Immature natural killer cell (primary cell): ENCODE measurements around the gene GPR101. TPM values are rescaled to one million over a fixed set of nuclear protein-coding genes. Genes with fewer than 3 reads are reported as not detected.
A peak's percentile ranks its signal among the peaks of the same experiment; 100 is the strongest.
"Not testable (repeated sequence)": the region's sequence is repeated elsewhere in the genome, so short reads cannot be mapped to it uniquely, and the experiment has no call there.

Experiments
- DNase-seq, 3 donors: peaks; one replicate each; pipeline ENCODE4 v3.0.0; 2022; ENCODE audit warnings: mixed read lengths in 1 of 3
- H3K27ac Mint-ChIP-seq, 6 donors: one replicate each; pipeline ENCODE4 v1.8.0; 2020; ENCODE audit warnings: mixed read lengths in 6 of 6, mild to moderate bottlenecking in 5 of 6, inconsistent platforms in 4 of 6, moderate library complexity in 3 of 6
- H3K27me3 Mint-ChIP-seq, 3 donors: one replicate each; pipeline ENCODE4 v1.8.0; 2020 to 2021; ENCODE audit warnings: low read depth in 3 of 3, mild to moderate bottlenecking in 3 of 3, mixed read lengths in 3 of 3, moderate library complexity in 3 of 3, inconsistent platforms in 1 of 3
- H3K36me3 Mint-ChIP-seq, 3 donors: one replicate each; pipeline ENCODE4 v1.8.0; 2020; ENCODE audit warnings: mixed read lengths in 3 of 3, inconsistent platforms in 2 of 3, mild to moderate bottlenecking in 2 of 3
- H3K4me1 Mint-ChIP-seq, 2 donors: one replicate each; pipeline ENCODE4 v1.8.0; 2020; ENCODE audit warnings: inconsistent platforms in 2 of 2, mild to moderate bottlenecking in 2 of 2, mixed read lengths in 2 of 2, moderate library complexity in 1 of 2
- H3K4me3 Mint-ChIP-seq, 5 donors: one replicate each; pipeline ENCODE4 v1.8.0; 2020; ENCODE audit warnings: mild to moderate bottlenecking in 5 of 5, mixed read lengths in 5 of 5, inconsistent platforms in 3 of 5, moderate library complexity in 3 of 5
- H3K9me3 Mint-ChIP-seq, 6 donors: one replicate each; pipeline ENCODE4 v1.8.0; 2020; ENCODE audit warnings: mild to moderate bottlenecking in 6 of 6, mixed read lengths in 6 of 6, inconsistent platforms in 4 of 6, moderate library complexity in 3 of 6
- polyA plus RNA-seq, 3 donors: library from polyadenylated mRNA; unstranded; fragments of 300-500 nt; fragmentation: Illumina TruSeq; gene quantifications; one replicate each; pipeline ENCODE4 v1.2.3, GENCODE V29; 2021

Gene GPR101
- polyA plus RNA-seq, 3 donors from 2014 or later: not detected

DNA sequence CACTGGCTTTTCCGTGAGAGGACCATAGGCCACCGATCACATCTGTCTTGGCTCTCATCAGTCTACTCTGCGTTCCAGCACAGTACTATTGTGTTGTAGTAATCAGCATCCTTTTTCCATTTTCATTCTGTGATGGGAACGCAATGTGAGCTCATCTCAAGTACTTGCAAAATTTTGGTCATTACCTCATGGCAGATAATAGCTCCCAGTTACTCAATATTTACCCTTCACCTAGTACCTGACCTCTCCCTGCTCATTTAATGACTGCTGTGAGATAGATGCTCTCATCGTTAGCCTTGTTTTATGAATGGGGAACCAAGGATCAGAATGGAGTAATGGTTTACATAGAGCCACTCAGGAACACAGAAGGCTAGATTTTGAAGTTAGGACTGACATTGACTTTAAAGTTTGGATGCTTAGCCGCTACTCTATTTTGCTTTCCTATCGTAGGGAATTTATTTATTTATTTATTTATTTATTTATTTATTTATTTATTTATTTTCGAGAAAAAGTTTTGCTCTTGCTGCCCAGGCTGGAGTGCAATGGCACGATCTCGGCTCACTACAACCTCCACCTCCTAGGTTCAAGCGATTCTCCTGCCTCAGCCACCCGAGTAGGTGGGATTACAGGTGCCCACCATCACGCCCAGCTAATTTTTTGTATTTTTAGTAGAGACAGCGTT is 6.5 kb upstream of the GPR101 start:
- H3K4me1 Mint-ChIP-seq: no peaks in the 10 kb centered on the region
- H3K4me3 Mint-ChIP-seq: no peak overlapping the region
- peaks cover 4 to 16% (median 6%) of the 10 kb centered on the region in 3 donors for H3K27me3 Mint-ChIP-seq
- no peaks in the 10 kb centered on the region for H3K36me3 Mint-ChIP-seq
- H3K27ac Mint-ChIP-seq: no peak overlapping the region
- H3K9me3 Mint-ChIP-seq: no peaks in the 10 kb centered on the region
- no peak for DNase-seq

DNA sequence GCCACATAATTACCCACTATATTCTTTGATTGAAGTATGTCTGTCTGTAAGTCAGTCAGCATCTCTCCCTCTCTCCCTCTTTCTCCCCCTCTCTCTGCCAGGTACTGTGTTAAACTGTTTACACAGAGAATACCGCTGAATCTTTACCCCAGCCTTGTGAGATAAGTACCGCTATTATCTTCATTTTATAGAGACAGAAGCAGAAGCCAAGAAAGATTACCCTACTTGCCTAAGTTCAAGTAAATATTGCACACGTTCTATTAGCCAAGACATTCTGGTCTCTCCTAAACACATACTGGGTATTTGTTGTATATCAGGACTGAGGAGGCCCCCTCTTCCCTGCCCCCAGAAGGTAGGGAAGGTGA is 695 bp upstream of the GPR101 start:
- Mint-ChIP-seq H3K4me3 (peak overlapping the region in 3 of 5 donors; percentile 7 to 63 (median 16)), H3K36me3 (no peaks in the 10 kb centered on the region), H3K27me3 (peaks cover 6 to 23% (median 10%) of the 10 kb centered on the region in 3 donors), H3K4me1 (peaks cover 5 to 6% of the 10 kb centered on the region in 2 donors), H3K9me3 (no peaks in the 10 kb centered on the region), H3K27ac (no peak overlapping the region)
- DNase-seq: no peak

DNA sequence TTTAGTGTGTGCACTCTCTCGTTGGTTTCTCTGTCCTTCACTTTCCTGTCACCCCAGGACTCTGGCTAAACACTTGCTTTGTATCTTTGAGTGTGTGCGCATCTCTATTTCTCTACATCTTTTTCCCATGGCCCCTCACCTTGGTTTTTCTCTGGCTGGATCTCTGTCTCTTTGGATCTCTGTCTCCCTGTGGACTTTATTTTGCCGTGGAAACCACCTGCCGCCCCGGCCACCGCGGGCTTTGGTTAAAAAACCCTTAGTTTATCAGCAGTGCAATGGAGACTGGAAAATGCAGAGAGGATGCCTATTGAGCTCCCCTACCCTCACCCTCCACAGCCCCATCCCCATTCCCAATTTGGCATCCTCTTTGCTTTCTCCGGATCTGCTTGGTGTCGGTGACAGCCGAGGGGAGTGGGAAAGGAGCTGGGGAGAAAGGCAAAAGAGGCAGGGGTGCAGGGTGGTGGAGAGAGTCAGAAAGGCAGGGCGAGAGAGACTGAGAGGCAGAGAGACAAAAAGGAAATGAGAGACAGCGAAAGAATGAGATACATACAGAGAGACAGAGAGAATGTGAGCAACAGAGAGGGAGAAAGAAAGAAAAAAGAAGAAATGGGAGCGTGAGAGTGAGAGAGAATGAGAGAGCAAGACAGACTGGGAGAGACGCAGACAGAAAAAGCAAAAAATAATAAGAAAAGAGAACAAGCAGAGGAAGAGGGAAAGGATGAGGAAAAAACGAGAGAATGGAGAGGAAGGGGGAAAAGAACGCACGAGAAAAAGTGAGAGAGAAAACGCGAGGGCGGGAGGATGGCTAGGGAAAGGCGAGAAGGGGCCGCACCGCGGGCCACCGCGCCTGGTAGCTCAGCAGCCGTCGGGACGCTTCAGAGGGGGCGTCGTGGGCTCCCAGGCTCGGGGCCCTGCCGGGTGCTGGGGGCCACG is 688 bp downstream of the GPR101 start:
- Mint-ChIP-seq H3K27ac (no peak overlapping the region), H3K9me3 (no peaks in the 10 kb centered on the region), H3K27me3 (peaks cover 6 to 23% (median 10%) of the 10 kb centered on the region in 3 donors), H3K36me3 (no peaks in the 10 kb centered on the region), H3K4me3 (no peak overlapping the region), H3K4me1 (peaks cover 5 to 6% of the 10 kb centered on the region in 2 donors)
- no peak for DNase-seq

DNA sequence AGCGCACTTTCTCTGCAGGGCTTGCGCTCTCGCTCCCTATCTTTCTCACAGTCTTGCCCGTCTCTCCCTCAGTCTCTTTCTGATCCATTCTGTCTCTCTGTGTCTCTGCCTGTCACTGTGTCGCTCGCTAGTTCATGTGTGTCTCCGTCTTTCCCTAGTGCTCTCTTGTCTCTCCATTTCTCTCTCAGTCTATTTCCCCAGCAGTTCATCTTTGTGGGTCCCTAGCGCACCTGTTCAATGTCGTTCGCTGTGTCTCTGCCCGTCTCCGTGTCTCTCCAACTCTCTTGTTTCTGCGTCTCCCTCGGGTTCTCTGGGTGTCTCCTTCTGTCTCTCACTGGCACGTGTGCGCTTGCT is 1.5 kb downstream of the GPR101 start:
- peaks cover 6 to 20% (median 7%) of the 10 kb centered on the region in 3 donors for H3K27me3 Mint-ChIP-seq

DNA sequence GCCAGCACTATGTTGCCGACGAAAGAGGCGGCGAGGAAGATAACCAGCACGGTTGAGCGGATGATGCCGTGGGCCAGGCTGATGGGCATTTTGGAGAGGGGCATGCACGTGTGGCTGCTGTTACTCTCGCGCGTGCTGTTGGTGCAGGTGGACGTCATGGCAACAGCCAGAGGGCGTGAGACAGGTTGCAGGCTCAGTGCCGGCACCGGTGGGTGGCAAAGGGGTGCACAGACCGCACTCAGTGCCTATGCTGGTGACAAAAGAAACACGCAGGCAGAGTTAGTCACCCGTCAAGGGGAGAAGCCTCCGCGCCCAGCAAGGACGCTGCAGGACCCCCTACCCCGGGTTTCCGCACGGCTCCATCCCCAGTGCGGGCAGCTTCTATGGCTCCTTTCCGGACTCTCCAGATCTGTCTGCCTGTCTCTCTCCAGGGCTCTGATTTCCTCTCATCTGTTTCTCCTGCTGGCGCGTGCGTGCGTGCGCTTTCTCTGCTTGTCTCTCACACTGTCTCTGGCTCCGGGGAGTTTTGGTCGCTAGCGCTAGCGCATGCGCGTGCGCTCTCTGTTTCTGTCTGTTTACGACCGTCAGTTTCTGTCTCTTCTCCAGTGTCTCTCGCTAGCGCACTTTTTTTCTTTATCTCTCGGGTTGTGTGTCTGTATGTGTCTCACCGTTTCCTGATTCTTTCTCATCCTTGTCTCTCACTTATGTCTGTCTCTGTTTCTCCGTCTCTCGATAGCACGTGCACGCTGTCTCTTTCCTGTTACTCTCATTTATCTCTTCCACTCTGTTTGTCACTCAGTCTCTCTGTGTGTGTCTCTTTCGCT is 2.1 kb downstream of the GPR101 start:
- no peaks in the 10 kb centered on the region for H3K36me3 Mint-ChIP-seq
- H3K4me1 Mint-ChIP-seq: peaks cover 5 to 6% of the 10 kb centered on the region in 2 donors
- no peak overlapping the region for H3K27ac Mint-ChIP-seq
- H3K9me3 Mint-ChIP-seq: no peaks in the 10 kb centered on the region
- H3K4me3 Mint-ChIP-seq: peak overlapping the region in 1 of 5 donors; percentile 66
- peak; percentile 4 to 20 (median 9) for DNase-seq
- peaks cover 6 to 22% (median 7%) of the 10 kb centered on the region in 3 donors for H3K27me3 Mint-ChIP-seq

More for the DNA sequence above, 1.5 kb downstream of the GPR101 start:
- no peaks in the 10 kb centered on the region for H3K36me3 Mint-ChIP-seq
- H3K27ac Mint-ChIP-seq: no peak overlapping the region
- no peaks in the 10 kb centered on the region for H3K9me3 Mint-ChIP-seq
- peaks cover 5 to 6% of the 10 kb centered on the region in 2 donors for H3K4me1 Mint-ChIP-seq
- no peak for DNase-seq
- no peak overlapping the region for H3K4me3 Mint-ChIP-seq

DNA sequence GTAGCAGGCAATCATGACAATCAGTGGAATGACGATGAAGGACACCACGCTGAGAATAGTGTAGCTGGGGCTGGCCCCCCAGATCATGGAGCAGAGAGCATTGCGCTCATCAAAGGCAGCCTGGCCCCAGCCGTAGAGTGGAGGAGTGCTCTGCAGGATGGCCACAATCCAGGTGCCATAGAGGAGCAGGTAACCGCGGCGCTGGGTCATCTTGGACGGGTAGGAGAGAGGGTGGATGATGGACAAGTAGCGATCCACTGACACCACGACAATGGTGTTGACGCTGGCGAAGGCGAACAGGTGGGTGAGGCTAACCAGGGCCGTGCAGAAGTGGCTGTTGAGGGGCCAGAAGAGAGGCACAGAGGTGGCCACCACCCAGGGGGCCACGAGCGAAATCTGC is 2.8 kb downstream of the GPR101 start:
- no peaks in the 10 kb centered on the region for H3K9me3 Mint-ChIP-seq
- peaks cover 6 to 26% (median 7%) of the 10 kb centered on the region in 3 donors for H3K27me3 Mint-ChIP-seq
- H3K4me3 Mint-ChIP-seq: peak overlapping the region in 1 of 5 donors; percentile 66

DNA sequence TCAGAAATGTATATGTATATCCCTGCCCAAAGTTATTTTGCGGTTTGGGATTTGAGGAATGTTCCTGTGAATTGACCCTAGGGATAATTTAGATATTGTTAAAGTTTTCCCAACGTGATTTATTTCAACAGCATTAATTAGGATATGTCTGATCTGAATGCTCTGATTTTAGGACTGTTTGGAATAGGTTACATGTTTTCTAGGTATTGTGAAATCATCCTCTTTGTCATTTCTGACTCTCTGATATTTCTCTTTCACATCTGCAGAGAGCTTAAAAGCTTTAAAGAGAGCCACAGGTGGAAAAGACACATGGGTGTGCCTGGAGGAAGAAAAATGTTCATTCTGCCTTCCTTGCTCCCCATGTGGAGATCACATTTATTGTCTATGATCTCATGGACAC is 5.1 kb downstream of the GPR101 start:
- H3K27me3 Mint-ChIP-seq: peaks cover 0 to 20% (median 5%) of the 10 kb centered on the region in 3 donors
- DNase-seq: no peak
- no peaks in the 10 kb centered on the region for H3K9me3 Mint-ChIP-seq
- no peak overlapping the region for H3K4me3 Mint-ChIP-seq
- peaks cover 5 to 6% of the 10 kb centered on the region in 2 donors for H3K4me1 Mint-ChIP-seq
- H3K27ac Mint-ChIP-seq: no peak overlapping the region
- no peaks in the 10 kb centered on the region for H3K36me3 Mint-ChIP-seq

More for the DNA sequence above, 2.8 kb downstream of the GPR101 start:
- peaks cover 5 to 6% of the 10 kb centered on the region in 2 donors for H3K4me1 Mint-ChIP-seq
- H3K27ac Mint-ChIP-seq: no peak overlapping the region
- no peaks in the 10 kb centered on the region for H3K36me3 Mint-ChIP-seq
- no peak for DNase-seq

DNA sequence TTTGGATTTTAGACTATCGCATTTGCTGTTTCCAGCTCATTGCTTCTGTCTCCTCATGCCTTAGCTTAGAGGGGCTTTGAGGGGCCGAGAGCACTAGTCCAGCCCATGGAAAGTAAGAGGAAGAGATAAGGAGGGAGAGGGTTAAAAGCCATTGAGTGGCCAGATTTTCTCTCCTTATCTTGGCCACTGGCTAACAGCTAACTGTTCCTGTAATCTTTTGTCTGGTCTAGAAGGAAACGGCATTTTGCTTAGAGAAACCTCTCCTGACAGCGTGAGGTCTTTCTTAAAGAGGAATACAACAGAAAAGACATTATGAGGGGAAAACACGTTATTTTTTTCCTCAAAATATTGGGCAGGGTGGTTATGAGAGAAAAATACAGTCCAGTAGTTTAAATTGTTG is 7.9 kb downstream of the GPR101 start:
- peaks cover 0 to 20% (median 6%) of the 10 kb centered on the region in 3 donors for H3K27me3 Mint-ChIP-seq

DNA sequence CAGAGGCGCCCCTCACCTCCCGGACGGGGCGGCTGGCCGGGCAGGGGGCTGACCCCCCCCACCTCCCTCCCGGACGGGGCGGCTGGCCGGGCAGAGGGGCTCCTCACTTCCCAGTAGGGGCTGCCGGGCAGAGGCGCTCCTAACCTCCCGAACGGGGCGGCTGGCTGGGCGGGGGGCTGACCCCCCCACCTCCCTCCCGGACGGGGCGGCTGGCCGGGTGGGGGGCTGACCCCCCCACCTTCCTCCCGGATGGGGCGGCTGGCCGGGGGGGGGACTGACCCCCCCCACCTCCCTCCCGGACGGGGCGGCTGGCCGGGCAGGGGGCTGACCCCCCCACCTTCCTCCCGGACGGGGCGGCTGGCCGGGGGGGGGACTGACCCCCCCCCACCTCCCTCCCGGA is 33.6 kb downstream of the GPR101 start:
- not testable (repeated sequence) for DNase-seq, H3K27ac Mint-ChIP-seq, H3K27me3 Mint-ChIP-seq, H3K4me3 Mint-ChIP-seq, H3K9me3 Mint-ChIP-seq, H3K36me3 Mint-ChIP-seq, H3K4me1 Mint-ChIP-seq

More for the DNA sequence above, 7.9 kb downstream of the GPR101 start:
- Mint-ChIP-seq H3K27ac (no peak overlapping the region), H3K36me3 (no peaks in the 10 kb centered on the region), H3K4me3 (no peak overlapping the region), H3K4me1 (peaks cover 0 to under 1% of the 10 kb centered on the region in 2 donors), H3K9me3 (no peaks in the 10 kb centered on the region)
- DNase-seq: no peak

DNA sequence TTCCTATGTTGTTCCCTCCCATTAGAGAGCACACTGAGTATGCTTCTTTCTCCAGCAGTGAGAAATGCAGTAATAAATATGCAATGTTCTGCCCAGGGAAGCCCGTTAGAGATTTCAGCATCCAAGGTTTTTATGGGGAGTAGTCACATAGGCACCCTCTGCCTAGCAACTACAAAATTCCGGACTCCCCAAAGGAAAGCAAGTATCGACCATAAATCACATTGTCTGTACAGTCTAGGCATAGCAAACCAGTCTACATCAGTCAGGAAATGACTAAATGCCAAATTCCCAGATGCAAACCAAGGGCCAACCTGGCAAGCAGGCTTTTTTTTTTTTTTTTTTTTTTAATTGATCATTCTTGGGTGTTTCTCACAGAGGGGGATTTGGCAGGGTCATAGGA is 34.8 kb downstream of the GPR101 start:
- H3K9me3 Mint-ChIP-seq: no peaks in the 10 kb centered on the region
- H3K4me1 Mint-ChIP-seq: no peaks in the 10 kb centered on the region
- H3K4me3 Mint-ChIP-seq: no peak overlapping the region
- no peaks in the 10 kb centered on the region for H3K36me3 Mint-ChIP-seq
- H3K27me3 Mint-ChIP-seq: peaks cover 0 to 3% (median 2%) of the 10 kb centered on the region in 3 donors
- DNase-seq: no peak
- no peak overlapping the region for H3K27ac Mint-ChIP-seq

Other genes starting within 250 kb of the GPR101 start
- gene RBMX, start 153.3 kb downstream of the GPR101 start, polyA plus RNA-seq: 100 to 1,000 TPM; 119 to 162 (median 142) TPM